Endothelial cell (in vitro differentiated cells): ENCODE data around the gene CHST8. TPM values are rescaled to one million over a fixed set of nuclear protein-coding genes. Genes with fewer than 3 reads are reported as not detected.
"Not testable (repeated sequence)": the region's sequence is repeated elsewhere in the genome, so short reads cannot be mapped to it uniquely, and the experiment has no call there.

Experiments
- DNase-seq: peaks from one replicate; pipeline ENCODE4 v3.0.0; 2021; ENCODE audit warnings: low spot score
- H3K27ac Mint-ChIP-seq: one replicate; pipeline ENCODE4 v1.8.0; 2021; ENCODE audit warnings: mixed read lengths, inconsistent platforms; ENCODE audit not compliant: unreplicated experiment
- H3K27me3 Mint-ChIP-seq: one replicate; pipeline ENCODE4 v1.8.0; 2021; ENCODE audit warnings: mild to moderate bottlenecking, moderate library complexity, mixed read lengths, inconsistent platforms; ENCODE audit not compliant: unreplicated experiment
- H3K36me3 Mint-ChIP-seq: one replicate; pipeline ENCODE4 v1.8.0; 2021; ENCODE audit warnings: mild to moderate bottlenecking, low read depth, mixed read lengths, inconsistent platforms; ENCODE audit not compliant: unreplicated experiment
- H3K4me1 Mint-ChIP-seq: one replicate; pipeline ENCODE4 v1.8.0; 2021; ENCODE audit warnings: mild to moderate bottlenecking, mixed read lengths, inconsistent platforms; ENCODE audit not compliant: unreplicated experiment
- H3K4me3 Mint-ChIP-seq: one replicate; pipeline ENCODE4 v1.8.0; 2021; ENCODE audit warnings: mild to moderate bottlenecking, mixed read lengths, inconsistent platforms; ENCODE audit not compliant: unreplicated experiment
- H3K9me3 Mint-ChIP-seq: one replicate; pipeline ENCODE4 v1.8.0; 2021; ENCODE audit warnings: mixed read lengths, inconsistent platforms; ENCODE audit not compliant: unreplicated experiment
- total RNA-seq: library from RNA; stranded (reverse); fragmentation: NEBNext Ultra II Directional; extraction: Animal tissue kit (Norgen Biotek cat#: 25700); gene quantifications from one replicate; pipeline ENCODE4 v1.2.1, GENCODE V29; 2021; ENCODE audit not compliant: unreplicated experiment
- TF ChIP-seq, protein P1 (sequence below): fragments of 200-600 bp; sonication (generic); IDR thresholded peaks from one replicate; pipeline ENCODE4 v1.5.0; 2021; ENCODE audit warnings: antibody characterized with exemption; ENCODE audit not compliant: unreplicated experiment

Gene CHST8
- total RNA-seq, 1 donor from 2014 or later: 0.54 TPM

DNA sequence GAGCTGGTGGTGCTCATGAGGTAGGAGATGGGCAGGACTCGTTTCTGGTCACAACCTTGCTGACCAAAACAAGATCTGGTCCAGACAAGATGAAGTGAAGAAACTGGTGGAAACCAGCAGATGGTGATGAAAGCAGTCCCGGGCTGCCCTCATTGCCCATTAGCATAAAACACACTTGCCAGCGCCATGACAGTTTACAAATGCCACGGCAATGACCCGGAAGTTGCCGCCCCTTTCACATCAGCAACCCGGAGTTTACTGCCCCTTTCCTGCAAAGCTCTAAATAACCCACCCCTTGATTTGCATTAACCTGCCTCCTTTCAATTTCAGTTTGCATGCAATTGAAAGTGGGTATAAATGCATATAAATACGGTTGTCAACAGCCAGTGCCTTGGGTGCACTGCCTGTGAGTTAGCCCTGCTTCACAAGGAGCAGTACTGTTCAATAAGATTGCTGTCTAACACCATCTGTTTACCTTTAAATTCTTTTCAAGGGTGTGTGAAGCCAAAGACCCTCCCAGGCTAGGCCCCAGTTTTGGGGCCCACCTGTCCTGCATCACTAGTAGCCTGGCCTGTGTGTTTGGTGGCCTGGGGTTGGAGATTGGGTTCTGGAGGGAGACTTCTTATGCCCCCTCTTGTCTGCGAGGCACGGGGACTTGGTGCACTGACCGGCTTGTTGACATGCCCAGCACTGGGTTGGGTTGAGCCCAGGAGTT, 38.8 kb downstream of the CHST8 start:
- TF ChIP-seq, protein P1, sequence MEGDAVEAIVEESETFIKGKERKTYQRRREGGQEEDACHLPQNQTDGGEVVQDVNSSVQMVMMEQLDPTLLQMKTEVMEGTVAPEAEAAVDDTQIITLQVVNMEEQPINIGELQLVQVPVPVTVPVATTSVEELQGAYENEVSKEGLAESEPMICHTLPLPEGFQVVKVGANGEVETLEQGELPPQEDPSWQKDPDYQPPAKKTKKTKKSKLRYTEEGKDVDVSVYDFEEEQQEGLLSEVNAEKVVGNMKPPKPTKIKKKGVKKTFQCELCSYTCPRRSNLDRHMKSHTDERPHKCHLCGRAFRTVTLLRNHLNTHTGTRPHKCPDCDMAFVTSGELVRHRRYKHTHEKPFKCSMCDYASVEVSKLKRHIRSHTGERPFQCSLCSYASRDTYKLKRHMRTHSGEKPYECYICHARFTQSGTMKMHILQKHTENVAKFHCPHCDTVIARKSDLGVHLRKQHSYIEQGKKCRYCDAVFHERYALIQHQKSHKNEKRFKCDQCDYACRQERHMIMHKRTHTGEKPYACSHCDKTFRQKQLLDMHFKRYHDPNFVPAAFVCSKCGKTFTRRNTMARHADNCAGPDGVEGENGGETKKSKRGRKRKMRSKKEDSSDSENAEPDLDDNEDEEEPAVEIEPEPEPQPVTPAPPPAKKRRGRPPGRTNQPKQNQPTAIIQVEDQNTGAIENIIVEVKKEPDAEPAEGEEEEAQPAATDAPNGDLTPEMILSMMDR: no peak
- H3K27ac Mint-ChIP-seq: no peak overlapping the region
- H3K27me3 Mint-ChIP-seq: no peaks in the 10 kb centered on the region
- H3K9me3 Mint-ChIP-seq: no peaks in the 10 kb centered on the region
- no peaks in the 10 kb centered on the region for H3K36me3 Mint-ChIP-seq
- peaks cover 10% of the 10 kb centered on the region for H3K4me1 Mint-ChIP-seq
- no peak for DNase-seq
- no peak overlapping the region for H3K4me3 Mint-ChIP-seq

DNA sequence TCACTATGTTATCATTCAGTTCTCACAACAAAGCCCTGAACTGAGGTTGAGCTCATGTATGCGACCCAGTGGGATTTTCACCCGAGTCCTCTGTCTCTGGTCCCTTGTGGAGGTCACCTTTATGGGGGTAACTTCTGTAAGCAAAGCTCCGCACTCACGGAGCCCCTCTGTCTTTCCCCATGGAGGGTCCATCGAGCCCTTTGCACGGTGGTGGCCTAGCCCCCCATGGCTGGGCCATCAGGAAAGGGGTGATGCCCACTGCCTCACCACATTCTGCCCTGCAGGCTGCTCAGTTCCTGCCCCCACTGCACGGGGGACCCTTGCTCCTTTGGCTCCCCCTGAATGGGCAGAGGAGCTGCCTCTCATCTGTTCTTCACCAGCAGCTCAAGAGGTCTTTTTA, 39.6 kb downstream of the CHST8 start:
- Mint-ChIP-seq H3K27ac (no peak overlapping the region), H3K27me3 (no peaks in the 10 kb centered on the region), H3K36me3 (no peaks in the 10 kb centered on the region), H3K4me1 (peaks cover 10% of the 10 kb centered on the region), H3K9me3 (no peaks in the 10 kb centered on the region), H3K4me3 (no peak overlapping the region)
- no peak for DNase-seq
- TF ChIP-seq, protein P1: no peak

DNA sequence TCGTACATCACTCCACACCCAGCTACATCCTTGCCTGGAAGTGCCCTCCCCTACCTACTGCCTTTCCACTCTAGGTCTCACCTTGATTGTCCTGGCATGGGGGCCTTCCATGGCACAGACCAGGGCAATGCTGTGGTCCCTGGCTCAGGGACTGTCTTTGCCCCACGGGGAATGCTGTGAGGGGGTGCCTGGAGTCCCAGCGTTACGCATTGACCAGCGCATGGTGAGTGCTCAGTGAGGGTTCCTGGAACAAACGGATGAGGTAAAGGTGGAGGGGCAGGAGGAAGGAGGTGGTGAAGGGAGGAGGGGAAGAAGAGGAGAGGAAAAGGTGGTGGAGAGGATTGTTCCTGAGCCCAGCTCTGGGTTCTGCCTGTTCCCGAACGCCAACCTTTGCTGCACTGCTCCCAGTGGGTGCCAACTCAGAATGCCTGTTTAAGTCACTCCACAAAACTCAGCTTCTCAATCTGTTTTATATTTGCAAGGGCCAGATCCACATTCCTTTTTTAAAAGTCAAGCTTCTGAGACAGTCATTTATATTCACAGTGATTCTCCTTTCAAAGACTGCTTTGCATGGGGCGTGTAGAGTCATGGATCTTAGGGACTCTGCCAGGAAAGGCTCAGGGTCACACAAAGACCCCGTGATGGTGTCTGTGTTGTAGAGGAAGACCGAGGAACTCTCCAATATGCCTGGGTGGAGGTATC, 40.8 kb downstream of the CHST8 start:
- H3K27me3 Mint-ChIP-seq: no peaks in the 10 kb centered on the region
- H3K36me3 Mint-ChIP-seq: no peaks in the 10 kb centered on the region
- TF ChIP-seq, protein P1: no peak
- H3K27ac Mint-ChIP-seq: no peak overlapping the region
- no peak overlapping the region for H3K4me3 Mint-ChIP-seq
- DNase-seq: no peak
- H3K4me1 Mint-ChIP-seq: peaks cover 14% of the 10 kb centered on the region
- no peaks in the 10 kb centered on the region for H3K9me3 Mint-ChIP-seq

DNA sequence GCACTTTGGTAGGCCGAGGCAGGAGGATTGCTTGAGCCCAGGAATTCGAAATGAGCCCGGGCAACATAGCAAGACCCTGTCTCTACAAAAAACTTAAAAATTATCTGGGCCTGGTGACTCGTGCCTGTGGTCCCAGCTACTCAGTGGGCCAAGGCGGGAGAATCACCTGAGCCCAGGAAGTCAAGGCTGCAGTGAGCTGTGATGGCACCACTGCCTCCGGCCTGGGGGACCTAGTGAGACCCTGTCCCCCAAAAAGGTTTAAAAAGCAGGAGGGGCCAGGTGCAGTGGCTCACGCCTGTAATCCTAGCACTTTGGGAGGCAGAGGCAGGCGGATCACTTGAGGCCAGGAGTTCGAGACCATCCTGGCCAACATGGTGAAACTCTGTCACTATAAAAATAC, 41.6 kb downstream of the CHST8 start:
- H3K27me3 Mint-ChIP-seq, DNase-seq, H3K4me3 Mint-ChIP-seq, H3K27ac Mint-ChIP-seq, H3K9me3 Mint-ChIP-seq, H3K36me3 Mint-ChIP-seq: not testable (repeated sequence)
- peaks cover 15% of the 10 kb centered on the region for H3K4me1 Mint-ChIP-seq

DNA sequence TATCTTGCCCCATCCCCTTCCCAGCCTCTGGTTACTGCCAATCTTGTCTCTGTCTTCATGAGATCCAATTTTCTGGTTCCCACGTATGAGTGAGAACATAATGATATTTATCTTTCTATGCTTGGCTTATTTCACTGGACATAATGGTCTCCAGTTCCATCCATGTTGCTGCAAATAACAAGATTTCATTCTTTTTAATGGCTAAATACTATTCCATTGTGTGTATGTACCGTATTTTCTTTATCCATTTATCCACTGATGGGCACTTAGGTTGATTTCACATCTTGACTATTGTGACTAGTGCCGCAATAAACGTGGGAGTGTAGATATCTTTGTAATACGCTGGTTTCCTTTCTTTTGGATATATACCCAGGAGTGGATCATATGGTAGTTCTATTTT, 43.0 kb downstream of the CHST8 start:
- Mint-ChIP-seq H3K4me1 (peaks cover 15% of the 10 kb centered on the region), H3K27me3 (no peaks in the 10 kb centered on the region), H3K27ac (no peak overlapping the region), H3K9me3 (no peaks in the 10 kb centered on the region), H3K36me3 (no peaks in the 10 kb centered on the region), H3K4me3 (no peak overlapping the region)
- TF ChIP-seq, protein P1: no peak
- DNase-seq: no peak
